ENCODE results near the gene MAL.

- TF ChIP-seq CTCF (IDR thresholded peaks at IDR 0.05; ENCODE audit: control extremely low read depth in 1 of 3, insufficient read depth in 1 of 3, low read depth in 1 of 3, low read length in 3 of 3): no peak
- TF ChIP-seq PHF8 (conservative IDR thresholded peaks at IDR 0.05; ENCODE audit: low read depth, low read length): no peak
- TF ChIP-seq EZH2 (IDR thresholded peaks at IDR 0.05; ENCODE audit: low read depth, low read length, severe bottlenecking): no peak
Observed at GRCh38 chr2:95055262-95055661, 29.8 kb downstream of the MAL start.

All from H1 (cell line).